AG09309 (cell line): ENCODE data around the gene SLC6A19.

Experiments used
- DNase-seq: peaks from one replicate; pipeline ENCODE4 v3.0.0-alpha.2; 2010; ENCODE audit warnings: low read depth
- H3K4me3 ChIP-seq: 2 replicates; pipeline ENCODE4 v1.5.1; 2011; ENCODE audit warnings: mild to moderate bottlenecking, low read depth, low read length, moderate library complexity; ENCODE audit not compliant: control insufficient read depth
- CTCF ChIP-seq: IDR thresholded peaks from 2 replicates; pipeline ENCODE4 v1.5.1; 2011; ENCODE audit warnings: mild to moderate bottlenecking, low read depth, low read length, inconsistent platforms; ENCODE audit not compliant: insufficient read depth, control insufficient read depth; ENCODE audit errors: missing control alignments

Gene SLC6A19

DNA sequence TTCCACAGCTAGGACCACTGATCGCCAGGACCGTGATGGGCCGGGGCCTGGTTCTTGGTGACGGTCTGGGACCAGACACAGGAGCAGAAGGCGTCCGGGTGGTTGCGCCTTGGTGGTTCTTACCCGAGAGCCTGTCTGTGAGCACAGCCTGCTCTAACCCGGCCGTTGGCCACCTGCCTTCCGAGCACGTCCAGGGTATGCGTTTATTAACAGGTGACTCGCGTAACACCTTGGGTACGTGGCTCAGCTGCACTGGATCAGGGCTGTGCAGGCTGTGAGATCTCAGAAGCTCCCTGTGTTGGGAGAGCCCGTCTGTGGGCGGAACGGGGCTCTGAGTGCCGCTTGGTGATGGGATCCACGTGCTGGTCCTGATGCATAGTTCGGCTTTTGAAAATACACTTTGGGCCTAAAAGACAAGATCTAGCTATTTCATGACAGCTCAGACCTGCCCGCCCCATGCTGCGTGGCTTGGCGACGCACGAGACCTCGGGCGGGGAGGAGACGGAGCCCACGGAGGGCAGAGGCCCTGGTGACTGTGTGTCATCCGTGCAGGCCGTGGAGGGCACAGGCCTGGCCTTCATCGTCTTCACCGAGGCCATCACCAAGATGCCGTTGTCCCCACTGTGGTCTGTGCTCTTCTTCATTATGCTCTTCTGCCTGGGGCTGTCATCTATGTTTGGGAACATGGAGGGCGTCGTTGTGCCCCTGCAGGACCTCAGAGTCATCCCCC lies 17.1 kb downstream of the SLC6A19 start:
- H3K4me3 ChIP-seq = no peak overlapping the region
- no peak for TF ChIP-seq CTCF
- no peak for DNase-seq

GRCh38 chr5:1219098-1219767 lies 17.8 kb downstream of the SLC6A19 start:
- no peak overlapping the region for H3K4me3 ChIP-seq
- TF ChIP-seq CTCF = no peak
- DNase-seq = no peak

GRCh38 chr5:1219768-1220100 lies 18.3 kb downstream of the SLC6A19 start:
- H3K4me3 ChIP-seq = no peak overlapping the region
- DNase-seq = no peak
- TF ChIP-seq CTCF = no peak

DNA sequence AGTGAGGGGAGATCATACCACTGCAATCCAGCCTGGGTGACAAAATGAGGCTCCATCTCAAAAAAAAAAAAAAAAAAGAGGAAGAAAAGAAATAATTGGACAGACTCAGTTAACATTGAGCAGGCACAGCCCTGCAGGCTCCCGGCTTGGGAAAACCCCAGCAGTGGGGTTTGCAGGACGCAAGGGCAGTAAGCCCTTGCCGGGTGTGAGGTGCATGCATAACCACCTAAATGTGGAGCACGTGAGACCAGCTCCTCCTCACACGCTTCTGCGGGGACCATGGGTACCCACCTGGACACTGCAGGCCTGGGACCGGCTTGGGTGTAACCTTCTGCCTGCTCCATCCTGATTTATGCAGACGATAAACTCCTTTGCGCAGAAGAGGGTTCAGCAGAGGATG lies 19.0 kb downstream of the SLC6A19 start:
- no peak for DNase-seq
- H3K4me3 ChIP-seq = no peak overlapping the region
- TF ChIP-seq CTCF = no peak

DNA sequence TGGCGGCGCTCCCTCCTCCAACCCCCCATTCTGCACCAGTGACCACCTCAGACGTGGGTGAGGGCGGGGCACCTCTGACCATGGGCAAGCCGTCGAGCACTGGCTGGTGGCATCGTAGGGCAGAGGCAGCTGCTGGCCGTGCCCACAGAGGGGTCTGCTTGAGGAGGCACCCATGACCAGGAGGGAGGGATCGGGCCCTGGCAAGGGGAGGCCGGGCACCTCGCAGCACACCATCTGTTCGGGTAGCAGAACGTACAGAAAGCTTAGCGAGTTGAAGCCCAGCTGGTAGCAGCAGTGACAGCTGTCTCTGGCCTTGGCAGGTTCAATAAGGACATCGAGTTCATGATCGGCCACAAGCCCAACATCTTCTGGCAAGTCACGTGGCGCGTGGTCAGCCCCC lies 19.4 kb downstream of the SLC6A19 start:
- H3K4me3 ChIP-seq = no peak overlapping the region
- no peak for DNase-seq
- no peak for TF ChIP-seq CTCF

DNA sequence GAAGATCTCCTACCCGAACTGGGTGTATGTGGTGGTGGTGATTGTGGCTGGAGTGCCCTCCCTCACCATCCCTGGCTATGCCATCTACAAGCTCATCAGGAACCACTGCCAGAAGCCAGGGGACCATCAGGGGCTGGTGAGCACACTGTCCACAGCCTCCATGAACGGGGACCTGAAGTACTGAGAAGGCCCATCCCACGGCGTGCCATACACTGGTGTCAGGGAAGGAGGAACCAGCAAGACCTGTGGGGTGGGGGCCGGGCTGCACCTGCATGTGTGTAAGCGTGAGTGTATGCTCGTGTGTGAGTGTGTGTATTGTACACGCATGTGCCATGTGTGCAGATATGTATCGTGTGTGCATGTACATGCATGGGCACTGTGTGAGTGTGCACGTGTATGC lies 20.3 kb downstream of the SLC6A19 start:
- H3K4me3 ChIP-seq = no peak overlapping the region
- TF ChIP-seq CTCF = no peak
- DNase-seq = no peak
